ENCODE data around the gene CLIC5.
A peak's percentile ranks its signal among the peaks of the same experiment; 100 is the strongest.

The CLIC5 gene

GRCh38 chr6:46015119-46015968 lies at the start of gene CLIC5:
Gene CLIC5, minus strand, starts transcription at chr6:46015860. Its CDS starts 318 bp downstream, at chr6:46015542.
- no peak for DNase-seq

DNA sequence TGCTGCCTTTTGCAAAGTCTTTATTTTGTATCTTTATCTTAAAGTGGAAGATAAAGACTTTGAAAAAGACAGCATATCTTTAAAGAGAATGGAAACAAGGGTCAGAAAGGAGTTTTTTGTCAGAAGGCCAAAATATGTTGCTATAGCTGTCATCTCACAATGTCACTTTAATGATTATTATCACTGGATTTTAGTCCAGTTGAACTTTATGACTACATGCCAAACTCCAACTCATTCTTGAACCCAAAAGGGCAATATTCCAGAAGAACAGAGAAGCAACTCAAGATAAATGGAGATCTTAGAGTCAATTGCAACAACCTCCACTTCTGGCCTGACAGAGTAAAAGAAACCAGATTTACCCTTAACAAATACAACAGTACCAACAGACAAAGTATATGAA lies 47.3 kb upstream of the CLIC5 start:
- no peak for DNase-seq

- no peak for DNase-seq
Measured at GRCh38 chr6:46062312-46062711, 46.7 kb upstream of the CLIC5 start.

GRCh38 chr6:46061497-46061896 lies 45.8 kb upstream of the CLIC5 start:
- no peak for DNase-seq

DNA sequence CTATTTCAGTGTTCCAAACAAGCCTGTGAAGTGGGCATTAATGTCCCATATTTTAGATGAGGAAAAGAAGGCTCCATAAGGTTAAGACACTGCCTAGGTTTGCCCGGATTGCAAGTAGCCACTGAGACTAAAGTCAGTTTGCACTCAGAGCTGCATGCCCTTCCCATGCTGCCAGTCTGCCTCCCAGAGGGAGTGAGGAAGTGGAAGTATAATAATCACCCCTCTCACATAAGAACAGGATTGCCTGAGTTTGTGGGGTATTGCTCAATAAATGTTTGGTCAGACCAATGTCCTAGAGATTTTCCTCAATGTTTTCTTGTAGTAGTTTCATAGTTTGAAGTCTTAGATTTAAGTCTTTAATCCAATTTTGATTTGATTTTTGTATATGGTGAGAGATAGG lies 43.9 kb upstream of the CLIC5 start:
- no peak for DNase-seq

GRCh38 chr6:46058951-46059350 lies 43.3 kb upstream of the CLIC5 start:
- no peak for DNase-seq

DNA sequence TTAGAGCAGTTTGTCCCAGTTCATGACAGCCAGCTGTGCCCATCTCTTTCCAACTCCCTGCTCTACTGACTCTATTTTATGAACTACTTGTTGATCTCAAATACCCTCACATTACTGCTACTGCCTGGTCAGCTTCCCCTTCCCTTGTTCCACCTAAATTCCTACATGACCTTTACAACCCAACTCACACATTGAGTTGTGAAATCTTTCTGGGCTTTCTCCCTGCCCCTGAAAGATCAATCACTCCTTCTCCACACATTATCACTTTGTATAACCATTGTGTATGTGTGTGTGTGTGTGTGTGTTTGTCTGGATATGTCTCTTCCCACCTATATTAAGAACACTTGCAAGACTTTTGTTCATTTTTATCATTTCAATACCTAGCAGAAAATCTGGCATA lies 42.1 kb upstream of the CLIC5 start:
- no peak for DNase-seq

DNA sequence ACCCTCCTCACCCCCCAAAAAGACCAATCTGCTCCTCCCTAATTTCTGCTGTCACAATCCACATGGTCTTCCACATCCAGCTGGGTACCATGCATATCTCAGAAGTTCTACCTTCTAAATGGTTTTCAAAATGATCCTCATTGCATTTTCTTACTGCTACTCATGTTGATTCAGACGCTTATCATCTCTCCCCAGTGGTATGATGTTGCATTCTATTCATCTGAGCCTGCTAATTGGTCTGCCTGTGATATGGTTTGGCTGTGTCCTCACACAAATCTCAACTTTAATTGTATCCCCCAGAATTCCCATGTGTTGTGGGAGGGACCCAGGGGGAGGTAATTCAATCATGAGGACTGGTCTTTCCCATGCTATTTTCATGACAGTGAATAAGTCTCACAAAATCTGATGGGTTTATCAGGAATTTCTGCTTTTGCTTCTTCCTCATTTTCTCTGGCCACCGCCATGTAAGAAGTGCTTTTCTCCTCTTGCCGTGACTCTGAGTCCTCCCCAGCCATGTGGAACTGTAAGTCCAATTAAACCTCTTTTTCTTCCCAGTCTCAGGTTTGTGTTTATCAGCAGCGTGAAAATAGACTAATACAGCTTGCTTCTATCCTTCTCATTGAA lies 41.4 kb upstream of the CLIC5 start:
- no peak for DNase-seq

- no peak for DNase-seq
Measured at GRCh38 chr6:46054516-46054915, 38.9 kb upstream of the CLIC5 start.

DNA sequence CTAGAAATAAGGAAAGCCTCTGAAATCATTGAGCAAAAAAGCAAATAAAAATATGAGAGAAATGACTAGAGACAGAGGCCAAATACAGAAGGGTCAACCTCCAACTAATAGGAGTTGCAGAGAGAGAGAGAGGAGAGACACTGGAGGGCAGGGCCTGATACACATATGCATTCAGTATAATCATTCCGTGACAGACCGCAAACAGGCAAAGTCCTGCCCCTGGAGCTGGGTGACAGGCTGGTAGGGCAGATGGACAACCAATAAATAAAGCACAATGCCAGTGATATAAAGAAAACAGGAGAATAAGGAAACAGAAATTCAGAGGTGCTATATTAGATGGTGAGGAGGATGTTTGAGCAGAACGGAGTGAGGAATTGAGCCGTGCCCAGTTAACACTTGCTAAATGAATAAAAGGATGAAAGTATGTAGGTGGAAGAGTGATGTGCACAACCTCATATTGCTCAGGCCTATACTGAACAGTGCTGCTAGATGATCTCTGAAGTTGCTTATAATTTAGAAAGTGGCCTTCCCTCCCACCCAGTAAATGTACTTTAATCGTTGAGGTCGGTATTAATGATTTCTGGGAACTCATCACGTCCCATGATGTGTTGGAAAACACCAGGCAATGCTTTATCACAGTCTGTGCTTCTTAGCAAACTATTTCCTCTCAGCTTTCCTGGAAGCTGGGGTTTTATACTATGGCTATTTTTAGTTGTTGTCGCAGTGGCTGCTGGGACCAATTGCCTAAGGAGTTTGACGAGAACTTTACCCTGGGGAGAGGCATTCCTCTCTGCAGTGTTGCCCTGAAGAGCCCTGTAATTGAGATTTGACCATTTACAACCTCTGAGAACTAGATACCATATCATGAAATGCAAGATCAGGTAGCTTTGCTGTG lies 37.6 kb upstream of the CLIC5 start:
- no peak for DNase-seq

- no peak for DNase-seq
Measured at GRCh38 chr6:46052479-46052878, 36.8 kb upstream of the CLIC5 start.

DNA sequence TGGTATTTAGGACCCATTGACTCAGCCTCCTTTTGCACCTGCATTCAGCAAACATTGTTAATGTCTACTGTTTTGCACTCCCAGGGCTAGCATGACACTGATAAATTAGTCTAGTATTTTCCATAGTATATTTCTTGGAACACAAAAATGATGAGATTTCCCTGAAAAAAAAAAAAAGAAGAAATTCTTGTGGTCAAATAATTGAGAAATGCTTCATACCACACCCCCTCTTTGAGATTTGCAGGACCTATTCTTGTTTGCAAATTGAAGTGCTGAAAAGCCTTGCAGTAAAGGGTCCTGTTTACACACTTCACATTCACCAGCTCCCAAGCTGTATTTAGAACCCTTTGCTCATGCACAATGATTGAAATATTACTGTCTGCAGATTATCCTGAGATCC lies 36.3 kb upstream of the CLIC5 start:
- DNase-seq = no peak

- DNase-seq = no peak
Measured at GRCh38 chr6:46050845-46051405, 35.3 kb upstream of the CLIC5 start.

GRCh38 chr6:46048646-46049297 lies 33.1 kb upstream of the CLIC5 start:
- DNase-seq = no peak

DNA sequence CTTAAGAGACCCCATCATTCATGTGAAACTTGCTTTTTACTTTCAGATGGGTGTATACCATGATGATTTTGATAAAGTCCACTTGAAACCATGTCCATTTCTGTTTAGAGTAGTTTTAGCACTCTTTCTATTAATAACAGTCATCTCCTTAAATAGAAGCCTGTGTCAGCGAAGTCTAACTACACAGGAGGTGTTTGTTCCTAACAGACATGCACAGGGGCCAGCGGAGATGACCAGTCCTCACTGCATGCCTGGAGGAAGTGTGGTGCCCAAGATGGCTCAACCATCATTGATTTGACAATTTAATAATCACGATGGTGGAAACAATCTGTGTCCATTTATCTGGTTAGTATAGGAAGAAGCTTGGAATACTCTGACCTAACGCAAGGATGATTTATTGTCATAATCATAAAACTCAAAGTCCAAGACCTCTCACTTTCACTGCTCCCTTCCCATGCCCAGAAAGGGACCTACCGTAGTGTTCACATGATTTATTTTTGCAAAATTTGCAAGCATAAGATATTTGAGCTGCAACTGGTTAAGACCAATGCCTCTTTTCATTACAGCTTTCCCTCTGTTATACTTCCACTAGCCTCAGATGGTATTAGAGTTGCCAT lies 31.0 kb upstream of the CLIC5 start:
- no peak for DNase-seq

GRCh38 chr6:46044881-46045617 lies 29.4 kb upstream of the CLIC5 start:
- DNase-seq = peak; percentile 64

- no peak for DNase-seq
Measured at GRCh38 chr6:46042355-46042999, 26.8 kb upstream of the CLIC5 start.

- no peak for DNase-seq
Measured at GRCh38 chr6:46040288-46040687, 24.6 kb upstream of the CLIC5 start.

- DNase-seq = no peak
Measured at GRCh38 chr6:46039646-46040045, 24.0 kb upstream of the CLIC5 start.

GRCh38 chr6:46036911-46037310 lies 21.3 kb upstream of the CLIC5 start:
- no peak for DNase-seq

DNA sequence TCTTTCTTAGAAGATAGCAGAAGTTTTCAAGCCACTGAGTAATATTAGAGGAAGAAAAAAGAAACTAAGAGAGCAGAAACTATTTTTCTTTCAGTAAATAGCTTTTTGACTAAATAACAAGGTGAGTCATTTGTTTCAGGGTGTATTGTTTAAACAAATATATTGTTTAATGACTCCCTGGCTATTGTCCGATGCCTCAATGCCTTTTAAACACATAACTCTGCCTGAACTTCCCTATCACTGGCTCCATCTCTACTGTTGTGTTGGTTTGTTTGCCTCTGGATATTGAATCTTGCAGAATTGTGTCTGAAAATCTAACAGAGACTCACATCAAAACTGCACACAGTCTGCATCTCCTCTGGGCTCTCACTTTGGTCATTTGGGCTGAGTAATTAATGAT lies 19.6 kb upstream of the CLIC5 start:
- DNase-seq = no peak

All from T1000 (cell line).